Neuronal stem cell (in vitro differentiated cells): ENCODE data around the gene CCDC186.

Experiments
- DNase-seq: peaks from one replicate; pipeline ENCODE4 v3.0.0-alpha.2; 2013; ENCODE audit warnings: low spot score
- H2AFZ ChIP-seq: one replicate; pipeline ENCODE4 v1.6.1; 2013; ENCODE audit warnings: mild to moderate bottlenecking, low read length, inconsistent platforms
- H2AK5ac ChIP-seq: 2 replicates; pipeline ENCODE4 v1.6.1; 2013; ENCODE audit warnings: low read depth, mild to moderate bottlenecking, inconsistent platforms, low read length, moderate library complexity, mixed read lengths
- H2BK120ac ChIP-seq: 2 replicates; pipeline ENCODE4 v1.6.1; 2013; ENCODE audit warnings: low read depth, mild to moderate bottlenecking, inconsistent platforms, low read length, moderate library complexity, mixed read lengths
- H2BK12ac ChIP-seq: one replicate; pipeline ENCODE4 v1.6.1; 2013; ENCODE audit warnings: low read length, inconsistent platforms
- H2BK15ac ChIP-seq: 2 replicates; pipeline ENCODE4 v1.6.1; 2013; ENCODE audit warnings: mild to moderate bottlenecking, low read length, inconsistent platforms, mixed read lengths
- H2BK5ac ChIP-seq: one replicate; pipeline ENCODE4 v1.6.1; 2013; ENCODE audit warnings: inconsistent platforms, mild to moderate bottlenecking, low read length, moderate library complexity
- H3K14ac ChIP-seq: one replicate; pipeline ENCODE4 v1.6.1; 2013; ENCODE audit warnings: low read length, inconsistent platforms
- H3K18ac ChIP-seq: 2 replicates; pipeline ENCODE4 v1.6.1; 2013; ENCODE audit warnings: low read length, inconsistent platforms
- H3K23ac ChIP-seq: 2 replicates; pipeline ENCODE4 v1.6.1; 2013; ENCODE audit warnings: low read depth, mild to moderate bottlenecking, mixed read lengths, low read length, inconsistent platforms; ENCODE audit not compliant: poor library complexity
- H3K27ac ChIP-seq: replicated peaks from 3 replicates; pipeline ENCODE4 v1.5.1; 2013; ENCODE audit warnings: low read length, inconsistent platforms
- H3K27me3 ChIP-seq, 3 experiments: 2 replicates each; pipeline ENCODE4 v1.6.1; 2013; ENCODE audit warnings: low read length in 3 of 3, mild to moderate bottlenecking in 2 of 3, inconsistent platforms in 1 of 3, low read depth in 1 of 3, mixed read lengths in 1 of 3, moderate library complexity in 1 of 3; ENCODE audit not compliant: control insufficient read depth in 3 of 3, insufficient read depth in 3 of 3
- H3K36me3 ChIP-seq, 2 donors: replicated peaks in 1 of 2; 2 replicates each; pipeline ENCODE4 v1.6.1; 2013; ENCODE audit warnings: low read length in 2 of 2; ENCODE audit not compliant: control insufficient read depth in 2 of 2, insufficient read depth in 2 of 2
- H3K4ac ChIP-seq: 2 replicates; pipeline ENCODE4 v1.6.1; 2013; ENCODE audit warnings: inconsistent platforms, mild to moderate bottlenecking, low read length, moderate library complexity
- H3K4me1 ChIP-seq, 2 donors: 1 replicate in 1 of 2; 2 replicates in 1 of 2; pipeline ENCODE4 v1.6.1; 2013; ENCODE audit warnings: low read length in 2 of 2, low read depth in 1 of 2; ENCODE audit not compliant: control insufficient read depth in 2 of 2, insufficient read depth in 1 of 2
- H3K4me2 ChIP-seq: one replicate; pipeline ENCODE4 v1.6.1; 2013; ENCODE audit warnings: mild to moderate bottlenecking, low read length, inconsistent platforms; ENCODE audit not compliant: insufficient read depth, poor library complexity, severe bottlenecking
- H3K4me3 ChIP-seq, 2 donors: 2 replicates each; pipeline ENCODE4 v1.5.1; 2013; ENCODE audit warnings: low read length in 2 of 2, mild to moderate bottlenecking in 2 of 2, inconsistent platforms in 1 of 2, moderate library complexity in 1 of 2
- H3K79me1 ChIP-seq: one replicate; pipeline ENCODE4 v1.6.1; 2013; ENCODE audit warnings: low read depth, mild to moderate bottlenecking, inconsistent platforms, low read length, moderate library complexity
- H3K9ac ChIP-seq: one replicate; pipeline ENCODE4 v1.6.1; 2013; ENCODE audit warnings: mild to moderate bottlenecking, low read depth, low read length, inconsistent platforms; ENCODE audit not compliant: poor library complexity
- H3K9me3 ChIP-seq, 2 donors: replicated peaks in 1 of 2; 2 replicates each; pipeline versions ENCODE3 to v1.6.1; 2013; ENCODE audit warnings: low read length in 2 of 2, mild to moderate bottlenecking in 2 of 2, inconsistent platforms in 1 of 2, low read depth in 1 of 2, mixed read lengths in 1 of 2, moderate library complexity in 1 of 2; ENCODE audit not compliant: control insufficient read depth in 2 of 2, insufficient read depth in 1 of 2
- H4K8ac ChIP-seq: one replicate; pipeline ENCODE4 v1.6.1; 2013; ENCODE audit warnings: low read depth, mild to moderate bottlenecking, inconsistent platforms, low read length, moderate library complexity
- H4K91ac ChIP-seq: one replicate; pipeline ENCODE4 v1.6.1; 2013; ENCODE audit warnings: low read length, low read depth, mild to moderate bottlenecking, inconsistent platforms; ENCODE audit not compliant: poor library complexity
- WGBS, 2 donors: extraction: QIAGEN DNeasy Blood & Tissue Kit; methylation state at CpG; one replicate each; pipeline ENCODE4 v1.1.7; 2013; ENCODE audit warnings: missing lambda C conversion rate in 2 of 2, mixed read lengths in 1 of 2; ENCODE audit not compliant: insufficient read length in 2 of 2, insufficient replicate concordance in 1 of 2; ENCODE audit errors: extremely low coverage in 2 of 2; 5-methylcytosine and 5-hydroxymethylcytosine counted together

The CCDC186 gene

DNA sequence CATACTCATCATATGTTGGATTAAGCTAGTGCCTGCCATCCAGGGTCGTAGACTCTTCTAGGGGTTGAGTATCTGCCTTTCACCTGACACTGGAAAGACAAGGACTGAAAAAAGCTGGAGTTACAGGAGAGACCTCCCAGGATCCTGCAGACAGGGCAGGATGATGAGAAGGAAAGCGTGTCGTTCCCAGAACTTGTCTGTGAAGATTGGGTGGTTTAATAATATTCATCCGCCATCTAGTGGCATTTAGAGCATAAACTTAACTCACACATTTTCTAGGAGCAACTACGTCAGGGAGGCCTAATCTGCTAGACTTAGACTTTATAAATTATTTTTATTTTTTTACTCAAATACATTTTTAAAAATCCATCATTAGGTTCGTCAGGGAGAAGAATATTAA lies 70.7 kb downstream of the CCDC186 start:
- Histone ChIP-seq H3K27ac (no peak overlapping the region), H3K9me3 (peaks cover 0 to 3% of the 10 kb centered on the region in 2 donors), H3K18ac (no peak overlapping the region), H2BK15ac (no peak overlapping the region), H3K27me3 (peaks cover 10 to 32% (median 16%) of the 10 kb centered on the region in 3 experiments), H2AFZ (no peak overlapping the region), H4K91ac (no peak overlapping the region), H3K9ac (no peak overlapping the region), H2BK5ac (no peak overlapping the region), H2BK120ac (no peak overlapping the region), H3K14ac (no peak overlapping the region), H3K4me2 (no peak overlapping the region), H2BK12ac (no peak overlapping the region), H3K23ac (no peak overlapping the region), H3K79me1 (no peaks in the 10 kb centered on the region), H3K4me3 (no peak overlapping the region), H3K36me3 (no peaks in the 10 kb centered on the region), H3K4me1 (peaks cover 0 to 1% of the 10 kb centered on the region in 2 donors), H2AK5ac (no peak overlapping the region), H4K8ac (no peak overlapping the region), H3K4ac (no peak overlapping the region)
- DNase-seq: no peak
- WGBS, 2 donors: no CpG with 5 or more reads among the region's 6 CpGs

DNA sequence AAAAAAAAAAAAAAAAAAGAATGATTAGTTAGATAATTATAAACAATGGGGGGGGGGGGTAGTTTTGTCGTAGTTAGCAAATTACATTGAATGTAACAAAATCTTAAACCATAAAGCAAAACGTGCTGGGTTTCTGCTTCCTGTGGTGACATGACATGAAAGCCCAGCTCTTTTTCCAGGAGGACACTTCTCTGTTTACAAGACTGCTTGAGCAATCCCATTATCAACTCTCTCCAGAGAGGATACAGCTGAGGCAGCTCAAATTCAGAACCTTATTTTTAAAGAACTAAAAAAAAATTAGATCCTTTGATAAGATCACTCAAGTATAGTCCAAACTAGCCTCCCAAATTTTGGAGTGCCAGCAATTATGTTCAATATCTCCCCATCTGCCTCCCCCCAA lies 71.7 kb downstream of the CCDC186 start:
- Histone ChIP-seq H3K14ac (no peak overlapping the region), H2BK12ac (no peak overlapping the region), H3K4me3 (no peak overlapping the region), H3K23ac (no peak overlapping the region), H2BK5ac (no peak overlapping the region), H3K4ac (no peak overlapping the region), H3K9ac (no peak overlapping the region), H4K8ac (no peak overlapping the region), H4K91ac (no peak overlapping the region), H2AK5ac (no peak overlapping the region), H2BK120ac (no peak overlapping the region), H2BK15ac (no peak overlapping the region), H3K4me1 (peaks cover 0 to 1% of the 10 kb centered on the region in 2 donors), H3K18ac (no peak overlapping the region), H3K36me3 (no peaks in the 10 kb centered on the region), H3K27ac (no peak overlapping the region), H2AFZ (no peak overlapping the region), H3K79me1 (no peaks in the 10 kb centered on the region), H3K27me3 (peaks cover 10 to 36% (median 16%) of the 10 kb centered on the region in 3 experiments), H3K4me2 (no peak overlapping the region), H3K9me3 (peaks cover 0 to 3% of the 10 kb centered on the region in 2 donors)
- WGBS, 2 donors: no CpG with 5 or more reads among the region's 2 CpGs
- no peak for DNase-seq

DNA sequence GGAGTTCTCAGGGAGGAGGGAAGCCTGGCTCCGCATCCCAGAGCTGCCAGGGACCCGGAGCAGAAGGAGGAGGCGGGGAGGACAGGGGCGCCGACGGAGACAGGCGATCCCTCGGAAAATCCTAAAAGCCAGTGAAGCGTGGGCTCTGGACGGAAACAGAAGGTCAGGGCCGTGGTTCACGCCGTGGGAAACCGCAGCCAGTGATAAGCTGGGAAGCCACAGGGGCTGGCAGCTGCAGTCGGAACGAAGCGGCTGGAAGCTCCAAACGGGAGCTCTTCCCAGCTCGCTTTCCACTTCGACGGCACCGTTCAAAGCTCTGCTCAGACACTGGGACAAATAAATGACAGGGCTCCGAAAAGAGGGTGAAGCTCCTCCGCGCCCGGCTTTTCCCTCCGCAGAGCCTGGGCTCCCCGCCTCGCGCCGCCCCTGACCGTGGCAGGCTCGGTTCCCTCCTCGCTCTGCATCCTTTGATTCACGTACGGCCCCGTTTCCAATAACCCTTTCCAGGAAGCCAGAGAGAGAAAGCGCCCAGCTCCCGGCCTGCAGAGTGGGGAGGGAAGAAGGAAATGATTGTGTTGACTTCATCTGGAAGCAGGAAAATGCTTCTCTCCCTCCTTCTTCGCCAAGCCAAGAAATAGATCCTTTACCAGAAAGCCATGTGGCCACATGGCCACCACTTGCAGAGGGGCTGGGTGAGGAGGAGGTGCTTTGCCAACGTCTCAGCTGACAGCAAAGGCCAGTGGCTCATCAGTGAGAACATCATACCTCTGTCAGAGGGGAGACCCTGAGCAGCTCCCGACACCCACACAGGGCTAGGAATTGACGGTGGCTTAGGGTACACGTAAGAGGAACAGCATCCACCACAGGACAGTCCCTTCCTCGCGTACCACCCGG lies 72.9 kb downstream of the CCDC186 start:
- DNase-seq: no peak
- no peak overlapping the region for H2BK120ac ChIP-seq

DNA sequence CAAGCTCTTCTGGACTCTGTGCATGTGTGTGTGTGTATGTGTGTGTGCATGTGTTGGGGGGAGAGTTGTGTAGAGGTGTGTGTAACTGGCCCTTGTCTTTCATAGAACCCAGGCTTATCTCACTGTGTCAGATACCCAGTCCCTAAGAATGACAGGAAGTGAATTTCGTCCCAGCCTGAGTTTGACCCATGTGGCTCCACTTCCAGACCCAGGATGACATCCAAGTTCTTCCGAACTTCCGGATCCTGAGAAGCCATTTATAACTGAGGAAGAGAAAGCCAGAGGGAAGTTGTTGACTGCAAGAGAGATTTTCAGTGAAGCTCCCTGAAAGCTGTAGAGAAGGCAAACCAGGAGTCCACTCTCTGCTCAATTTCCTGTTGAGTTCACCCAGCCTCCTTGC lies 77.1 kb downstream of the CCDC186 start:
- no peak overlapping the region for H3K27ac ChIP-seq
- peaks cover 10 to 50% (median 16%) of the 10 kb centered on the region in 3 experiments for H3K27me3 ChIP-seq
- no CpG with 5 or more reads among the region's 3 CpGs for WGBS, 2 donors
- H3K4ac ChIP-seq: no peak overlapping the region
- H3K9ac ChIP-seq: no peak overlapping the region
- peaks cover 0 to 3% of the 10 kb centered on the region in 2 donors for H3K9me3 ChIP-seq
- H3K4me3 ChIP-seq: no peak overlapping the region
- no peak overlapping the region for H4K8ac ChIP-seq
- H3K36me3 ChIP-seq: no peaks in the 10 kb centered on the region
- no peak overlapping the region for H2BK5ac ChIP-seq
- H2AK5ac ChIP-seq: no peak overlapping the region
- H3K18ac ChIP-seq: no peak overlapping the region
- no peak for DNase-seq
- no peaks in the 10 kb centered on the region for H3K79me1 ChIP-seq
- no peak overlapping the region for H4K91ac ChIP-seq
- no peak overlapping the region for H2AFZ ChIP-seq
- H2BK15ac ChIP-seq: no peak overlapping the region
- H3K14ac ChIP-seq: no peak overlapping the region
- no peak overlapping the region for H3K4me2 ChIP-seq
- H3K23ac ChIP-seq: no peak overlapping the region
- no peak overlapping the region for H2BK12ac ChIP-seq
- H2BK120ac ChIP-seq: no peak overlapping the region
- peaks cover 0 to 1% of the 10 kb centered on the region in 2 donors for H3K4me1 ChIP-seq

More for the DNA sequence above, 72.9 kb downstream of the CCDC186 start:
- Histone ChIP-seq H3K23ac (peak overlapping the region; percentile 56), H4K91ac (no peak overlapping the region), H3K79me1 (no peaks in the 10 kb centered on the region), H3K14ac (no peak overlapping the region), H3K27me3 (peaks cover 10 to 42% (median 16%) of the 10 kb centered on the region in 3 experiments), H4K8ac (no peak overlapping the region), H3K4me1 (peaks cover 0 to 1% of the 10 kb centered on the region in 2 donors), H3K36me3 (no peaks in the 10 kb centered on the region), H2BK12ac (no peak overlapping the region), H2BK5ac (no peak overlapping the region), H3K4me3 (peak overlapping the region in 1 of 2 donors; percentile 62), H3K18ac (peak overlapping the region; percentile 85), H3K9me3 (peaks cover 0 to 3% of the 10 kb centered on the region in 2 donors), H3K4ac (no peak overlapping the region), H3K4me2 (peak overlapping the region; percentile 59), H2AK5ac (no peak overlapping the region), H3K27ac (no peak overlapping the region), H3K9ac (peak overlapping the region; percentile 35), H2AFZ (peak overlapping the region; percentile 84), H2BK15ac (no peak overlapping the region)
- no CpG with 5 or more reads among the region's 47 CpGs for WGBS, 2 donors
